ENCODE measurements around the gene IYD. TPM values are rescaled to one million over a fixed set of nuclear protein-coding genes. Genes with fewer than 3 reads are reported as not detected.

The IYD gene
- total and polyA plus RNA-seq, 9 donors = not detected

GRCh38 chr6:150410399-150410798 is 41.6 kb downstream of the IYD start:
- Histone ChIP-seq H3K4me3 (no peak overlapping the region), H3K4me1 (ENCODE audit: insufficient read depth) (no peaks in the 10 kb centered on the region), H3K9me3 (no peaks in the 10 kb centered on the region), H3K27me3 (no peaks in the 10 kb centered on the region), H3K27ac (no peak overlapping the region), H3K36me3 (no peaks in the 10 kb centered on the region)
- no peak for DNase-seq
- 39 to 42% (median 41%) methylated on average over 4 of the region's 4 CpGs for WGBS, 3 donors
- no peak for TF ChIP-seq CTCF (IDR thresholded peaks at IDR 0.05)
- no peak for TF ChIP-seq POLR2A (IDR thresholded peaks at IDR 0.05)
- TF ChIP-seq EP300 (IDR thresholded peaks at IDR 0.05) = no peak
- intact Hi-C loops (cut with DNase I) = no loop called here

- H3K27me3 ChIP-seq = no peaks in the 10 kb centered on the region
- no peak overlapping the region for H3K27ac ChIP-seq
- no peaks in the 10 kb centered on the region for H3K4me1 ChIP-seq (ENCODE audit: insufficient read depth)
- TF ChIP-seq POLR2A (IDR thresholded peaks at IDR 0.05) (no peak), CTCF (IDR thresholded peaks at IDR 0.05) (no peak), EP300 (IDR thresholded peaks at IDR 0.05) (no peak)
- 15 to 36% (median 16%) methylated on average over 2 of the region's 2 CpGs for WGBS, 3 donors
- intact Hi-C loops (cut with DNase I) = no loop called here
- H3K9me3 ChIP-seq = no peaks in the 10 kb centered on the region
- no peaks in the 10 kb centered on the region for H3K36me3 ChIP-seq
- DNase-seq = no peak
- no peak overlapping the region for H3K4me3 ChIP-seq
Measured at GRCh38 chr6:150410906-150411305, 42.1 kb downstream of the IYD start.

GRCh38 chr6:150412221-150412620 is 43.4 kb downstream of the IYD start:
- no peaks in the 10 kb centered on the region for H3K4me1 ChIP-seq (ENCODE audit: insufficient read depth)
- H3K27ac ChIP-seq = no peak overlapping the region
- intact Hi-C loops (cut with DNase I) = no loop called here
- H3K27me3 ChIP-seq = no peaks in the 10 kb centered on the region
- 85 to 90% (median 89%) methylated on average over 3 of the region's 3 CpGs for WGBS, 3 donors
- no peaks in the 10 kb centered on the region for H3K36me3 ChIP-seq
- TF ChIP-seq CTCF (IDR thresholded peaks at IDR 0.05) (no peak), EP300 (IDR thresholded peaks at IDR 0.05) (no peak), POLR2A (IDR thresholded peaks at IDR 0.05) (no peak)
- H3K4me3 ChIP-seq = no peak overlapping the region
- DNase-seq = no peak
- no peaks in the 10 kb centered on the region for H3K9me3 ChIP-seq

GRCh38 chr6:150413198-150413597 is 44.4 kb downstream of the IYD start:
- no peak overlapping the region for H3K4me3 ChIP-seq
- intact Hi-C loops (cut with DNase I) = no loop called here
- H3K9me3 ChIP-seq = no peaks in the 10 kb centered on the region
- H3K36me3 ChIP-seq = no peaks in the 10 kb centered on the region
- H3K27me3 ChIP-seq = no peaks in the 10 kb centered on the region
- TF ChIP-seq CTCF (IDR thresholded peaks at IDR 0.05) (no peak), EP300 (IDR thresholded peaks at IDR 0.05) (no peak), POLR2A (IDR thresholded peaks at IDR 0.05) (no peak)
- no peak overlapping the region for H3K27ac ChIP-seq
- 36 to 70% (median 49%) methylated on average over 4 of the region's 4 CpGs for WGBS, 3 donors
- DNase-seq = no peak
- no peaks in the 10 kb centered on the region for H3K4me1 ChIP-seq (ENCODE audit: insufficient read depth)

All from ovary (tissue), 9 donors.